MCF 10A (cell line): ENCODE results near the gene EDEM1. TPM values are rescaled to one million over a fixed set of nuclear protein-coding genes. Genes with fewer than 3 reads are reported as not detected.
"Not testable (repeated sequence)": the region's sequence is repeated elsewhere in the genome, so short reads cannot be mapped to it uniquely, and the experiment has no call there.

Source experiments
- BruUV-seq: library from RNA; stranded (reverse); fragments of 400-500 nt; replicated peaks from 2 replicates; lab custom pipeline; 2021; lab: Mats Ljungman, UMichigan
- CTCF ChIA-PET: fragments of 300-600 bp; sonication (Branson Sonifier 250); formaldehyde crosslinking; extraction: SDS; loops from one replicate; lab custom pipeline; 2021; ENCODE audit warnings: antibody characterized with exemption, inconsistent platforms; lab: Yijun Ruan, JAX
- POLR2A ChIA-PET: fragments of 300-600, 350-650 bp; sonication (Branson Sonifier 250); formaldehyde crosslinking; extraction: SDS; loops from one replicate; lab custom pipeline; 2020; ENCODE audit warnings: antibody characterized with exemption, inconsistent platforms; lab: Yijun Ruan, JAX
- DNase-seq: peaks from one replicate; pipeline ENCODE4 v3.0.0-alpha.2; 2018; ENCODE audit not compliant: unreplicated experiment
- H3K27ac Mint-ChIP-seq: one replicate; pipeline ENCODE4 v1.8.0; 2022; ENCODE audit warnings: mild to moderate bottlenecking, low read depth, mixed read lengths; ENCODE audit not compliant: unreplicated experiment
- H3K27me3 Mint-ChIP-seq: one replicate; pipeline ENCODE4 v1.8.0; 2022; ENCODE audit warnings: mixed read lengths; ENCODE audit not compliant: insufficient read depth, unreplicated experiment
- H3K36me3 Mint-ChIP-seq: one replicate; pipeline ENCODE4 v1.8.0; 2022; ENCODE audit warnings: mild to moderate bottlenecking, moderate library complexity, mixed read lengths; ENCODE audit not compliant: insufficient read depth, unreplicated experiment
- H3K4me1 Mint-ChIP-seq: one replicate; pipeline ENCODE4 v1.8.0; 2022; ENCODE audit warnings: mixed read lengths; ENCODE audit not compliant: insufficient read depth, unreplicated experiment
- H3K4me3 Mint-ChIP-seq: one replicate; pipeline ENCODE4 v1.8.0; 2022; ENCODE audit warnings: mild to moderate bottlenecking, moderate library complexity, mixed read lengths; ENCODE audit not compliant: unreplicated experiment
- H3K9me3 Mint-ChIP-seq: one replicate; pipeline ENCODE4 v1.8.0; 2022; ENCODE audit warnings: mixed read lengths; ENCODE audit not compliant: unreplicated experiment
- intact Hi-C: fragments of 100-400 bp; cut with micrococcal nuclease; formaldehyde crosslinking; loops from 2 replicates; pipeline ENCODE4 v1.14.1; 2022
- total RNA-seq: library from RNA; stranded (reverse); gene quantifications from 2 replicates; pipeline ENCODE4 v1.2.3, GENCODE V29; 2022
- TF ChIP-seq, protein P1 (sequence below): fragments of 200-600 bp; IDR thresholded peaks from one replicate; pipeline ENCODE4 v1.8.0; 2022; ENCODE audit warnings: antibody characterized with exemption, mild to moderate bottlenecking; ENCODE audit not compliant: unreplicated experiment

EDEM1 gene
- total RNA-seq, 1 experiment from 2014 or later, result 114 TPM

DNA sequence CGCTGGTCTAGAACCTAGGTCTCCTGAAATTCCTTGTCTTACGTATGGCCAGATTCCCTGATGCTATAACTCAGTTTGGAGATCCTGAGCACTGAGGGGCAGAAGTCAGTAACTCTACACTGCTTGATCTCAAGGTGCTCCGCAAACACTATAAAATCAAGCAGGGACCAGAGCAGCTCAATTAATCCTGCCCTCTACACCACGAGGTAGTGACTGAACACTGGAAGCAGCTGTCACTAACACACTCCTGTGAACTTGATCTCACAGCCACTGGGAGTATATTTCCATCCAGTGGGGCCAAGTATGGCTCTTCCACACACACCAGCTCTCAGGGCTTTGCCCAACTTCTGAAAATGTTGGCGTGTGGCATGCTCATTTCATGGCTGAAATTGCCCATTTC, 51.0 kb downstream of the EDEM1 start:
- Mint-ChIP-seq H3K9me3 (no peaks in the 10 kb centered on the region), H3K27ac (no peak overlapping the region), H3K27me3 (no peaks in the 10 kb centered on the region), H3K4me1 (no peaks in the 10 kb centered on the region), H3K4me3 (no peak overlapping the region), H3K36me3 (no peaks in the 10 kb centered on the region)
- CTCF ChIA-PET, result interaction anchor here (1.2 kb wide), 1 partner anchor 527 kb away, joined by 3 read pairs; no protein-coding TSS in a partner anchor
- POLR2A ChIA-PET, result no interaction called here
- no TSS peak for BruUV-seq
- no peak for DNase-seq
- intact Hi-C loops, result no loop called here
- TF ChIP-seq, protein P1, sequence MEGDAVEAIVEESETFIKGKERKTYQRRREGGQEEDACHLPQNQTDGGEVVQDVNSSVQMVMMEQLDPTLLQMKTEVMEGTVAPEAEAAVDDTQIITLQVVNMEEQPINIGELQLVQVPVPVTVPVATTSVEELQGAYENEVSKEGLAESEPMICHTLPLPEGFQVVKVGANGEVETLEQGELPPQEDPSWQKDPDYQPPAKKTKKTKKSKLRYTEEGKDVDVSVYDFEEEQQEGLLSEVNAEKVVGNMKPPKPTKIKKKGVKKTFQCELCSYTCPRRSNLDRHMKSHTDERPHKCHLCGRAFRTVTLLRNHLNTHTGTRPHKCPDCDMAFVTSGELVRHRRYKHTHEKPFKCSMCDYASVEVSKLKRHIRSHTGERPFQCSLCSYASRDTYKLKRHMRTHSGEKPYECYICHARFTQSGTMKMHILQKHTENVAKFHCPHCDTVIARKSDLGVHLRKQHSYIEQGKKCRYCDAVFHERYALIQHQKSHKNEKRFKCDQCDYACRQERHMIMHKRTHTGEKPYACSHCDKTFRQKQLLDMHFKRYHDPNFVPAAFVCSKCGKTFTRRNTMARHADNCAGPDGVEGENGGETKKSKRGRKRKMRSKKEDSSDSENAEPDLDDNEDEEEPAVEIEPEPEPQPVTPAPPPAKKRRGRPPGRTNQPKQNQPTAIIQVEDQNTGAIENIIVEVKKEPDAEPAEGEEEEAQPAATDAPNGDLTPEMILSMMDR, result no peak

DNA sequence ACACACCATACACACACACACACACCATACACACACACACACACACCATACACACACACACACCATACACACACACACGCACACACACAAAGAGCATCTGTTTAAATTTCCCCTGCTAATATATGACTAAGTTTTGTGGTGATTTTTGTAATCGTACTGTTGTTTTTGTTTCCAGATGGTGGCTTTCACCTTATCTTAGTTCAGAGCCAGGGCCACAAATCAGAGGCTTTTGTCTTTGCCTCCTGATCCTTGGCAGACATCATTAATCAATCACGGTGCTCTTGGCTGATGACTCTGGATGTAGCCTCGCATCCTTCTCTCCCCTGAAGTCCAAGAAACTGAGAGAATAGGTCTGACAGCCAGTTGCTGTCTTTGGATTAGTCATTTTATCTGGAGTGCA, 52.1 kb downstream of the EDEM1 start:
- intact Hi-C loops, result no loop called here
- no peaks in the 10 kb centered on the region for H3K36me3 Mint-ChIP-seq
- no TSS peak for BruUV-seq
- CTCF ChIA-PET, result no interaction called here
- H3K4me3 Mint-ChIP-seq, result no peak overlapping the region
- H3K4me1 Mint-ChIP-seq, result no peaks in the 10 kb centered on the region
- H3K27ac Mint-ChIP-seq, result no peak overlapping the region
- no peak for DNase-seq
- POLR2A ChIA-PET, result no interaction called here
- no peaks in the 10 kb centered on the region for H3K27me3 Mint-ChIP-seq
- TF ChIP-seq, protein P1, result no peak
- no peaks in the 10 kb centered on the region for H3K9me3 Mint-ChIP-seq

DNA sequence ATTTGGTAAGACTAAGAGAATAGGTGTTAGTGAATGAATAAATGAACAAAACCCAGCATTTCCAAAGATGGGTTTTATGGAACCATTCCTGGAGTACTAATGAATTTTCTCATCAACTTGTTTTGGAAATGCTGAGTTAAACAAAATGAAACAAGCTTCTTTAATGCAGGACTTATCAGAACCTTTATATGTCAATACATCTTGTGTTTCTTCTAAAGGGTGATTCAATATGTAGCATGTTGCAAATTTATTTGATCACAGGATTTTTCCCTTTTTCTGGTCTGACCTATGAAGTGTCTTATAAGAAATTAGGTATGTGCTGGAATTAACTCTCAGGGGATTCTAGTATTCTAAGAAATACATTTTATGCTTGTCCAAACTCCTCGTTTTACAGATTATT, 53.2 kb downstream of the EDEM1 start:
- H3K27ac Mint-ChIP-seq, result no peak overlapping the region
- intact Hi-C loops, result no loop called here
- POLR2A ChIA-PET, result interaction anchor here (0.5 kb wide), 1 partner anchor 22 kb away, joined by 3 read pairs; no protein-coding TSS in a partner anchor
- CTCF ChIA-PET, result interaction anchor here (0.6 kb wide), 1 partner anchor 10 kb away, joined by 3 read pairs; no protein-coding TSS in a partner anchor
- DNase-seq, result no peak
- H3K36me3 Mint-ChIP-seq, result no peaks in the 10 kb centered on the region
- H3K4me1 Mint-ChIP-seq, result no peaks in the 10 kb centered on the region
- no peaks in the 10 kb centered on the region for H3K9me3 Mint-ChIP-seq
- H3K4me3 Mint-ChIP-seq, result no peak overlapping the region
- H3K27me3 Mint-ChIP-seq, result no peaks in the 10 kb centered on the region
- BruUV-seq, result no TSS peak
- TF ChIP-seq, protein P1, result no peak

DNA sequence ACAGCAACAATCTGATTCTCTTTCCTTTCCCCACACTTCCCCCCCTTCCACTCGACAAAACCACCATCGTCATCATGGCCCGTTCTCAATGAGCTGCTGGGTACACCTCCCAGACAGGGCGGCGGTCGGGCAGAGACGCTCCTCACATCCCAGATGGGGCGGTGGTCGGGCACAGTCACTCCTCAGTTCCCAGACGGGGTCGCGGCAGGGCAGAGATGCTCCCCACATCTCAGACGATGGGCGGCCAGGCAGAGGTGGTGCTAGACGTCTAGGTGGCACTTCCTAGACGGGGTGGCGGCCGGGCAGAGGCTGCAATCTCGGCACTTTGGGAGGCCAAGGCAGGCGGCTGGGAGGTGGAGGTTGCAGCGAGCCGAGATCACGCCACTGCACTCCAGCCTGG, 55.3 kb downstream of the EDEM1 start:
- BruUV-seq, H3K4me1 Mint-ChIP-seq, H3K27me3 Mint-ChIP-seq, H3K4me3 Mint-ChIP-seq, POLR2A ChIA-PET, DNase-seq, H3K27ac Mint-ChIP-seq, H3K9me3 Mint-ChIP-seq, CTCF ChIA-PET, intact Hi-C loops, H3K36me3 Mint-ChIP-seq: not testable (repeated sequence)
